HCT116 (cell line): ENCODE measurements around the gene NAPA. TPM values are rescaled to one million over a fixed set of nuclear protein-coding genes. Genes with fewer than 3 reads are reported as not detected.

ENCODE experiments used
- ATAC-seq: fragments of 200-7000 bp; cut with Tn5 transposase; 2 replicates; pipeline ENCODE4 v1.9.1; 2020; ENCODE audit warnings: mild to moderate bottlenecking, moderate library complexity
- BruUV-seq: library from RNA; stranded (reverse); fragments of 400-500 nt; replicated peaks from 2 replicates; lab custom pipeline; 2021; lab: Mats Ljungman, UMichigan
- CTCF ChIA-PET: fragments of 300-600 bp; sonication (Branson Sonifier 250); formaldehyde crosslinking; loops from one replicate; lab custom pipeline; 2021; ENCODE audit warnings: antibody characterized with exemption; lab: Charles Lee
- POLR2A ChIA-PET: fragments of 300-600, 350-600 bp; sonication (Branson Sonifier 250); formaldehyde crosslinking; loops from one replicate; lab custom pipeline; 2021; ENCODE audit warnings: antibody characterized with exemption; lab: Charles Lee
- RAD21 ChIA-PET, 2 experiments: fragments of 300-600 bp; sonication (Branson Sonifier 250); formaldehyde crosslinking; loops; one replicate each; lab custom pipeline; 2023; ENCODE audit warnings: low total read pairs in 2 of 2; ENCODE audit not compliant: uncharacterized antibody in 2 of 2, unreplicated experiment in 2 of 2, low non-redundant PET in 1 of 2; lab: Charles Lee
- DNase-seq: peaks from one replicate; pipeline ENCODE4 v3.0.0-alpha.2; 2010; ENCODE audit warnings: low read depth, low spot score
- H2AFZ ChIP-seq: fragments of 200-600 bp; shearing (Covaris generic), sonication (generic); 2 replicates; pipeline ENCODE4 v1.6.1; 2017; ENCODE audit warnings: low read depth, mixed run types, mixed read lengths, antibody characterized with exemption, low read length; ENCODE audit not compliant: poor library complexity, severe bottlenecking
- H3K27ac ChIP-seq: 2 replicates; pipeline ENCODE4 v1.5.1; 2012; ENCODE audit warnings: low read depth, low read length
- H3K27me3 ChIP-seq: fragments of 200-600 bp; sonication (generic); 2 replicates; pipeline ENCODE4 v1.6.1; 2016; ENCODE audit warnings: mixed run types, low read length, mixed read lengths; ENCODE audit not compliant: insufficient read depth
- H3K36me3 ChIP-seq, 2 experiments: fragments of 200-500 bp in 1 of 2; fragments of 200-600 bp in 1 of 2; sonication (Bioruptor generic) in 1 of 2; sonication (generic) in 1 of 2; 2 replicates each; pipeline versions ENCODE4 v1.5.1 to v1.6.1; 2014 to 2016; ENCODE audit warnings: low read length in 2 of 2, inconsistent platforms in 1 of 2, mixed read lengths in 1 of 2, mixed run types in 1 of 2; ENCODE audit not compliant: insufficient read depth in 2 of 2, control insufficient read depth in 1 of 2
- H3K4me1 ChIP-seq, 2 experiments: fragments of 200-600 bp in 1 of 2; sonication (generic) in 1 of 2; 2 replicates each; pipeline versions ENCODE4 v1.5.1 to v1.6.1; 2012 to 2017; ENCODE audit warnings: low read length in 2 of 2, inconsistent platforms in 1 of 2, mild to moderate bottlenecking in 1 of 2, mixed read lengths in 1 of 2, mixed run types in 1 of 2, moderate library complexity in 1 of 2; ENCODE audit not compliant: insufficient read depth in 2 of 2, control insufficient read depth in 1 of 2
- H3K4me2 ChIP-seq: fragments of 200-600 bp; sonication (generic); 2 replicates; pipeline ENCODE4 v1.6.1; 2017; ENCODE audit warnings: mixed run types, low read length, mixed read lengths
- H3K4me3 ChIP-seq, 2 experiments: fragments of 200-600 bp in 1 of 2; sonication (generic) in 1 of 2; replicated peaks in 1 of 2; 2 replicates each; pipeline ENCODE4 v1.5.1; 2011 to 2016; ENCODE audit warnings: low read length in 2 of 2, control low read depth in 1 of 2, low read depth in 1 of 2, mild to moderate bottlenecking in 1 of 2, mixed read lengths in 1 of 2, mixed run types in 1 of 2
- H3K79me2 ChIP-seq: fragments of 200-600 bp; sonication (generic); 2 replicates; pipeline ENCODE4 v1.6.1; 2017; ENCODE audit warnings: mild to moderate bottlenecking, mixed run types, low read length, moderate library complexity, mixed read lengths; ENCODE audit not compliant: insufficient read depth
- H3K9ac ChIP-seq: fragments of 200-600 bp; sonication (generic); 2 replicates; pipeline ENCODE4 v1.6.1; 2016; ENCODE audit warnings: low read length, mixed read lengths
- H3K9me2 ChIP-seq: fragments of 200-600 bp; sonication (generic), shearing (Covaris generic); 2 replicates; pipeline ENCODE4 v1.6.1; 2017; ENCODE audit warnings: mixed run types, mild to moderate bottlenecking, moderate library complexity; ENCODE audit not compliant: insufficient read depth
- H3K9me3 ChIP-seq, 2 experiments: fragments of 200-500 bp in 1 of 2; fragments of 200-600 bp in 1 of 2; sonication (Bioruptor generic) in 1 of 2; sonication (generic) in 1 of 2; 2 replicates each; pipeline ENCODE4 v1.6.1; 2014 to 2017; ENCODE audit warnings: low read length in 2 of 2, mixed read lengths in 2 of 2, inconsistent platforms in 1 of 2, low read depth in 1 of 2, mild to moderate bottlenecking in 1 of 2, mixed run types in 1 of 2, moderate library complexity in 1 of 2; ENCODE audit not compliant: control insufficient read depth in 1 of 2, insufficient read depth in 1 of 2
- H4K20me1 ChIP-seq: fragments of 200-600 bp; sonication (generic), shearing (Covaris generic); 2 replicates; pipeline ENCODE4 v1.6.1; 2017; ENCODE audit warnings: mixed run types, mild to moderate bottlenecking, moderate library complexity; ENCODE audit not compliant: insufficient read depth
- CBX3 ChIP-seq: IDR thresholded peaks from 2 replicates; pipeline ENCODE4 v1.6.1; 2012; ENCODE audit warnings: low read depth
- CEBPB ChIP-seq: IDR thresholded peaks from 2 replicates; pipeline ENCODE4 v1.6.1; 2012; ENCODE audit warnings: low read depth
- CTCF ChIP-seq, 3 experiments: fragments of 200-600 bp in 1 of 3; sonication (generic) in 1 of 3; IDR thresholded peaks in 2 of 3; conservative IDR thresholded peaks in 1 of 3; 2 replicates each; pipeline ENCODE4 v1.5.1; 2012 to 2017; ENCODE audit warnings: low read depth in 2 of 3, low read length in 2 of 3, antibody characterized with exemption in 1 of 3, borderline replicate concordance in 1 of 3, control low read depth in 1 of 3, mild to moderate bottlenecking in 1 of 3, mixed read lengths in 1 of 3, mixed run types in 1 of 3, moderate library complexity in 1 of 3; ENCODE audit not compliant: insufficient read depth in 1 of 3
- EGR1 ChIP-seq: IDR thresholded peaks from 2 replicates; pipeline ENCODE4 v1.6.1; 2012; ENCODE audit warnings: low read depth
- ELF1 ChIP-seq: IDR thresholded peaks from 2 replicates; pipeline ENCODE4 v1.6.1; 2012; ENCODE audit warnings: low read depth, borderline replicate concordance
- EZH2 ChIP-seq: fragments of 200-600 bp; sonication (generic); IDR thresholded peaks from 2 replicates; pipeline ENCODE4 v1.6.1; 2017; ENCODE audit warnings: antibody characterized with exemption, mixed run types
- EZH2phosphoT487 ChIP-seq: fragments of 200-600 bp; IDR thresholded peaks from 2 replicates; pipeline ENCODE4 v1.6.1; 2018; ENCODE audit warnings: antibody characterized with exemption, borderline replicate concordance
- FOSL1 ChIP-seq: IDR thresholded peaks from 2 replicates; pipeline ENCODE4 v1.6.1; 2012; ENCODE audit warnings: low read depth
- POLR2AphosphoS5 ChIP-seq: IDR thresholded peaks from 2 replicates; pipeline ENCODE4 v1.6.1; 2011; ENCODE audit warnings: mild to moderate bottlenecking, low read depth, low read length, moderate library complexity
- RAD21 ChIP-seq: IDR thresholded peaks from 2 replicates; pipeline ENCODE4 v1.6.1; 2012; ENCODE audit warnings: low read depth, mild to moderate bottlenecking
- SP1 ChIP-seq: IDR thresholded peaks from 2 replicates; pipeline ENCODE4 v1.6.1; 2012; ENCODE audit warnings: low read depth
- SRF ChIP-seq: IDR thresholded peaks from 2 replicates; pipeline ENCODE4 v1.6.1; 2012; ENCODE audit warnings: low read depth
- TCF7L2 ChIP-seq: IDR thresholded peaks from 2 replicates; pipeline ENCODE4 v1.7.0; 2011; ENCODE audit warnings: borderline replicate concordance, inconsistent platforms; ENCODE audit not compliant: insufficient read depth, insufficient read length; ENCODE audit errors: extremely low read depth
- ZFX ChIP-seq: fragments of 450-650 bp; IDR thresholded peaks from 2 replicates; pipeline ENCODE4 v1.6.1; 2017
- ZNF274 ChIP-seq: fragments of 200-500 bp; sonication (Bioruptor generic); IDR thresholded peaks from 2 replicates; pipeline ENCODE4 v1.6.1; 2014; ENCODE audit warnings: mild to moderate bottlenecking, low read depth, low read length, inconsistent platforms
- intact Hi-C: fragments of 100-400 bp; cut with micrococcal nuclease; formaldehyde crosslinking; loops from 2 replicates; pipeline ENCODE4 v1.10.0; 2022
- total RNA-seq: library from RNA; stranded (reverse); gene quantifications from one replicate; pipeline ENCODE4 v1.2.1, GENCODE V29; 2021; ENCODE audit not compliant: unreplicated experiment
- TF ChIP-seq, protein P1 (sequence below): IDR thresholded peaks from 2 replicates; pipeline ENCODE4 v1.6.1; 2011; ENCODE audit warnings: mild to moderate bottlenecking, low read length, moderate library complexity; ENCODE audit not compliant: insufficient replicate concordance; ENCODE audit errors: extremely low read depth
- TF ChIP-seq, protein P2 (sequence below): IDR thresholded peaks from 2 replicates; pipeline ENCODE4 v1.6.1; 2012
- TF ChIP-seq, protein P3 (sequence below): IDR thresholded peaks from 2 replicates; pipeline ENCODE4 v1.6.1; 2012; ENCODE audit warnings: low read depth
- TF ChIP-seq, protein P4 (sequence below): IDR thresholded peaks from 2 replicates; pipeline ENCODE4 v1.6.1; 2012

Gene NAPA
- total RNA-seq, 1 experiment from 2014 or later, result 58.8 TPM

- TF ChIP-seq CBX3 (no peak), ELF1 (no peak), SRF (no peak), ZNF274 (no peak), ZFX (no peak), FOSL1 (no peak), CEBPB (no peak), CTCF (IDR thresholded peaks at IDR 0.05 in 2 of 3, conservative IDR thresholded peaks at IDR 0.05 in 1 of 3; ENCODE audit: borderline replicate concordance in 1 of 3, insufficient read depth in 1 of 3, low read depth in 2 of 3, low read length in 2 of 3) (no peak), SP1 (no peak), EGR1 (no peak), EZH2 (no peak), EZH2phosphoT487 (no peak), POLR2AphosphoS5 (no peak), RAD21 (no peak), TCF7L2 (no peak)
- TF ChIP-seq, protein P1, sequence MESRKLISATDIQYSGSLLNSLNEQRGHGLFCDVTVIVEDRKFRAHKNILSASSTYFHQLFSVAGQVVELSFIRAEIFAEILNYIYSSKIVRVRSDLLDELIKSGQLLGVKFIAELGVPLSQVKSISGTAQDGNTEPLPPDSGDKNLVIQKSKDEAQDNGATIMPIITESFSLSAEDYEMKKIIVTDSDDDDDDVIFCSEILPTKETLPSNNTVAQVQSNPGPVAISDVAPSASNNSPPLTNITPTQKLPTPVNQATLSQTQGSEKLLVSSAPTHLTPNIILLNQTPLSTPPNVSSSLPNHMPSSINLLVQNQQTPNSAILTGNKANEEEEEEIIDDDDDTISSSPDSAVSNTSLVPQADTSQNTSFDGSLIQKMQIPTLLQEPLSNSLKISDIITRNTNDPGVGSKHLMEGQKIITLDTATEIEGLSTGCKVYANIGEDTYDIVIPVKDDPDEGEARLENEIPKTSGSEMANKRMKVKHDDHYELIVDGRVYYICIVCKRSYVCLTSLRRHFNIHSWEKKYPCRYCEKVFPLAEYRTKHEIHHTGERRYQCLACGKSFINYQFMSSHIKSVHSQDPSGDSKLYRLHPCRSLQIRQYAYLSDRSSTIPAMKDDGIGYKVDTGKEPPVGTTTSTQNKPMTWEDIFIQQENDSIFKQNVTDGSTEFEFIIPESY, result no peak
- TF ChIP-seq, protein P2, sequence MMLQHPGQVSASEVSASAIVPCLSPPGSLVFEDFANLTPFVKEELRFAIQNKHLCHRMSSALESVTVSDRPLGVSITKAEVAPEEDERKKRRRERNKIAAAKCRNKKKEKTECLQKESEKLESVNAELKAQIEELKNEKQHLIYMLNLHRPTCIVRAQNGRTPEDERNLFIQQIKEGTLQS, result no peak
- TF ChIP-seq, protein P3, sequence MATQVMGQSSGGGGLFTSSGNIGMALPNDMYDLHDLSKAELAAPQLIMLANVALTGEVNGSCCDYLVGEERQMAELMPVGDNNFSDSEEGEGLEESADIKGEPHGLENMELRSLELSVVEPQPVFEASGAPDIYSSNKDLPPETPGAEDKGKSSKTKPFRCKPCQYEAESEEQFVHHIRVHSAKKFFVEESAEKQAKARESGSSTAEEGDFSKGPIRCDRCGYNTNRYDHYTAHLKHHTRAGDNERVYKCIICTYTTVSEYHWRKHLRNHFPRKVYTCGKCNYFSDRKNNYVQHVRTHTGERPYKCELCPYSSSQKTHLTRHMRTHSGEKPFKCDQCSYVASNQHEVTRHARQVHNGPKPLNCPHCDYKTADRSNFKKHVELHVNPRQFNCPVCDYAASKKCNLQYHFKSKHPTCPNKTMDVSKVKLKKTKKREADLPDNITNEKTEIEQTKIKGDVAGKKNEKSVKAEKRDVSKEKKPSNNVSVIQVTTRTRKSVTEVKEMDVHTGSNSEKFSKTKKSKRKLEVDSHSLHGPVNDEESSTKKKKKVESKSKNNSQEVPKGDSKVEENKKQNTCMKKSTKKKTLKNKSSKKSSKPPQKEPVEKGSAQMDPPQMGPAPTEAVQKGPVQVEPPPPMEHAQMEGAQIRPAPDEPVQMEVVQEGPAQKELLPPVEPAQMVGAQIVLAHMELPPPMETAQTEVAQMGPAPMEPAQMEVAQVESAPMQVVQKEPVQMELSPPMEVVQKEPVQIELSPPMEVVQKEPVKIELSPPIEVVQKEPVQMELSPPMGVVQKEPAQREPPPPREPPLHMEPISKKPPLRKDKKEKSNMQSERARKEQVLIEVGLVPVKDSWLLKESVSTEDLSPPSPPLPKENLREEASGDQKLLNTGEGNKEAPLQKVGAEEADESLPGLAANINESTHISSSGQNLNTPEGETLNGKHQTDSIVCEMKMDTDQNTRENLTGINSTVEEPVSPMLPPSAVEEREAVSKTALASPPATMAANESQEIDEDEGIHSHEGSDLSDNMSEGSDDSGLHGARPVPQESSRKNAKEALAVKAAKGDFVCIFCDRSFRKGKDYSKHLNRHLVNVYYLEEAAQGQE, result no peak
- TF ChIP-seq, protein P4, sequence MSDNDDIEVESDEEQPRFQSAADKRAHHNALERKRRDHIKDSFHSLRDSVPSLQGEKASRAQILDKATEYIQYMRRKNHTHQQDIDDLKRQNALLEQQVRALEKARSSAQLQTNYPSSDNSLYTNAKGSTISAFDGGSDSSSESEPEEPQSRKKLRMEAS, result no peak
- peaks cover 57% of the 10 kb centered on the region for H3K79me2 ChIP-seq
- no TSS peak for BruUV-seq
Measured at GRCh38 chr19:47510516-47511127, 4.2 kb downstream of the NAPA start.

More at GRCh38 chr19:47510516-47511127, 4.2 kb downstream of the NAPA start:
- no peak overlapping the region for H2AFZ ChIP-seq
- DNase-seq (no peak), ATAC-seq (no peak)
- ChIA-PET POLR2A (no interaction called here), RAD21 (no interaction called here), CTCF (no interaction called here)
- H3K9ac ChIP-seq, result no peak overlapping the region
- H3K4me3 ChIP-seq, result no peak overlapping the region
- no peaks in the 10 kb centered on the region for H3K9me3 ChIP-seq
- no peaks in the 10 kb centered on the region for H3K36me3 ChIP-seq
- H3K4me2 ChIP-seq, result no peak overlapping the region
- no peaks in the 10 kb centered on the region for H3K9me2 ChIP-seq
- H3K4me1 ChIP-seq, result peaks cover 3 to 19% of the 10 kb centered on the region in 2 experiments; a peak in 3 of 4 replicates
- H4K20me1 ChIP-seq, result no peaks in the 10 kb centered on the region
- intact Hi-C loops, result no loop called here
- no peaks in the 10 kb centered on the region for H3K27me3 ChIP-seq
- no peak overlapping the region for H3K27ac ChIP-seq
